ENCODE data around the gene OOSP2.
"Not testable (repeated sequence)": the region's sequence is repeated elsewhere in the genome, so short reads cannot be mapped to it uniquely, and the experiment has no call there.

DNA sequence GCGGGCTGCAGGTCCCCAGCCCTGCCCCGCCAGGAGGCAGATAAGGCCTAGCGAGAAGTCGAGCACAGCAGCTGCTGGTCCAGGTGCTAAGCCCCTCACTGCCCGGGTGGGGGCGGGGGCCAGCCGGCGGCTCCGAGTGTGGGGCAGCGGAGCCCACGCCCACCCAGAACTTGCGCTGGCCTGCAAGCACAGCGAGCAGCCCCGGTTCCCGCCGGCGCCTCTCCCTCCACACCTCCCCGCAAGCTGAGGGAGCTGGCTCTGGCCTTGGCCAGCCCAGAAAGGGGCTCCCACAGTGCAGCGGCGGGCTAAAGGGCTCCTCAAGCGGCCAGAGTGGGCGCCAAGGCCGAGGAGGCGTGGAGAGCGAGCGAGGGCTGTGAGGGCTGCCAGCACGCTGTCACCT, 19.8 kb upstream of the OOSP2 start:
- TF ChIP-seq, protein P1, sequence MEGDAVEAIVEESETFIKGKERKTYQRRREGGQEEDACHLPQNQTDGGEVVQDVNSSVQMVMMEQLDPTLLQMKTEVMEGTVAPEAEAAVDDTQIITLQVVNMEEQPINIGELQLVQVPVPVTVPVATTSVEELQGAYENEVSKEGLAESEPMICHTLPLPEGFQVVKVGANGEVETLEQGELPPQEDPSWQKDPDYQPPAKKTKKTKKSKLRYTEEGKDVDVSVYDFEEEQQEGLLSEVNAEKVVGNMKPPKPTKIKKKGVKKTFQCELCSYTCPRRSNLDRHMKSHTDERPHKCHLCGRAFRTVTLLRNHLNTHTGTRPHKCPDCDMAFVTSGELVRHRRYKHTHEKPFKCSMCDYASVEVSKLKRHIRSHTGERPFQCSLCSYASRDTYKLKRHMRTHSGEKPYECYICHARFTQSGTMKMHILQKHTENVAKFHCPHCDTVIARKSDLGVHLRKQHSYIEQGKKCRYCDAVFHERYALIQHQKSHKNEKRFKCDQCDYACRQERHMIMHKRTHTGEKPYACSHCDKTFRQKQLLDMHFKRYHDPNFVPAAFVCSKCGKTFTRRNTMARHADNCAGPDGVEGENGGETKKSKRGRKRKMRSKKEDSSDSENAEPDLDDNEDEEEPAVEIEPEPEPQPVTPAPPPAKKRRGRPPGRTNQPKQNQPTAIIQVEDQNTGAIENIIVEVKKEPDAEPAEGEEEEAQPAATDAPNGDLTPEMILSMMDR (IDR thresholded peaks at IDR 0.05): not testable (repeated sequence)
- TF ChIP-seq POLR2A (IDR thresholded peaks at IDR 0.05): not testable (repeated sequence)

Measured in body of pancreas (tissue), 4 donors.